Thoracic aorta (tissue), 2 donors: Measurements from ENCODE around the gene MYBL2. TPM values are rescaled to one million over a fixed set of nuclear protein-coding genes. Genes with fewer than 3 reads are reported as not detected.

Experiments used
- ATAC-seq: fragments of 150-250 bp; one replicate; pipeline ENCODE4 v1.8.0; 2017; ENCODE audit warnings: low read depth; ENCODE audit not compliant: insufficient number of reproducible peaks, low FRiP score
- DNase-seq: peaks from one replicate; pipeline ENCODE4 v3.0.0-alpha.2; 2020; ENCODE audit warnings: low spot score
- H3K27ac ChIP-seq, 2 donors: fragments of 200-600 bp; sonication (generic); 1 replicate in 1 of 2; 2 replicates in 1 of 2; pipeline ENCODE4 v1.5.1; 2016; ENCODE audit warnings: mild to moderate bottlenecking in 2 of 2, moderate library complexity in 2 of 2
- H3K27me3 ChIP-seq: fragments of 200-600 bp; sonication (generic); replicated peaks from 2 replicates; pipeline ENCODE4 v1.6.0; 2016; ENCODE audit warnings: mild to moderate bottlenecking; ENCODE audit not compliant: insufficient read depth
- H3K36me3 ChIP-seq: fragments of 200-600 bp; sonication (generic); one replicate; pipeline ENCODE4 v1.5.1; 2016
- H3K4me1 ChIP-seq, 2 donors: fragments of 200-600 bp; sonication (generic); 1 replicate in 1 of 2; 2 replicates in 1 of 2; pipeline versions ENCODE4 v1.5.1 to v1.6.0; 2016; ENCODE audit warnings: low read depth in 2 of 2, mild to moderate bottlenecking in 1 of 2; ENCODE audit not compliant: control insufficient read depth in 1 of 2
- H3K4me3 ChIP-seq: fragments of 200-600 bp; sonication (generic); 2 replicates; pipeline ENCODE4 v1.5.1; 2016; ENCODE audit warnings: mild to moderate bottlenecking
- H3K9me3 ChIP-seq: fragments of 200-600 bp; sonication (generic); 2 replicates; pipeline ENCODE4 v1.5.1; 2016
- CTCF ChIP-seq: fragments of 200-600 bp; sonication (generic); IDR thresholded peaks from one replicate; pipeline ENCODE4 v1.5.1; 2019; ENCODE audit warnings: antibody characterized with exemption
- total RNA-seq, 2 donors: library from RNA; depleted of rRNA; stranded (reverse); fragments of >200 nt; gene quantifications; one replicate each; pipeline versions ENCODE4 v1.1.0 to v1.2.3, GENCODE V29; 2016

The MYBL2 gene
- total RNA-seq, 2 donors from 2014 or later: 0.78 to 0.81 TPM

GRCh38 chr20:43744966-43745730 is 78.2 kb downstream of the MYBL2 start:
- TF ChIP-seq CTCF: no peak
- no peak overlapping the region for H3K4me3 ChIP-seq
- H3K27ac ChIP-seq: no peak overlapping the region
- no peaks in the 10 kb centered on the region for H3K27me3 ChIP-seq
- no peak for ATAC-seq
- DNase-seq: no peak
- no peaks in the 10 kb centered on the region for H3K36me3 ChIP-seq
- no peaks in the 10 kb centered on the region for H3K4me1 ChIP-seq
- no peaks in the 10 kb centered on the region for H3K9me3 ChIP-seq

GRCh38 chr20:43746344-43747137 is 79.6 kb downstream of the MYBL2 start:
- H3K9me3 ChIP-seq: no peaks in the 10 kb centered on the region
- H3K27me3 ChIP-seq: no peaks in the 10 kb centered on the region
- H3K27ac ChIP-seq: no peak overlapping the region
- H3K4me1 ChIP-seq: peaks cover 0 to 4% of the 10 kb centered on the region in 2 donors
- TF ChIP-seq CTCF: no peak
- no peak for ATAC-seq
- H3K4me3 ChIP-seq: no peak overlapping the region
- DNase-seq: no peak
- H3K36me3 ChIP-seq: no peaks in the 10 kb centered on the region

- ATAC-seq: no peak
Measured at GRCh38 chr20:43748274-43748673, 81.4 kb downstream of the MYBL2 start.

GRCh38 chr20:43749734-43750294 is 82.9 kb downstream of the MYBL2 start:
- peak; percentile 30 for DNase-seq
- Histone ChIP-seq H3K27me3 (no peaks in the 10 kb centered on the region), H3K36me3 (no peaks in the 10 kb centered on the region), H3K27ac (no peak overlapping the region), H3K4me1 (peaks cover 0 to 9% of the 10 kb centered on the region in 2 donors), H3K9me3 (no peaks in the 10 kb centered on the region), H3K4me3 (no peak overlapping the region)
- peak; percentile 99 for TF ChIP-seq CTCF
- ATAC-seq: peak; percentile 12

More at GRCh38 chr20:43748274-43748673, 81.4 kb downstream of the MYBL2 start:
- Histone ChIP-seq H3K27me3 (no peaks in the 10 kb centered on the region), H3K4me3 (no peak overlapping the region), H3K4me1 (peaks cover 0 to 9% of the 10 kb centered on the region in 2 donors), H3K27ac (no peak overlapping the region), H3K9me3 (no peaks in the 10 kb centered on the region), H3K36me3 (no peaks in the 10 kb centered on the region)
- no peak for DNase-seq
- no peak for TF ChIP-seq CTCF

GRCh38 chr20:43750774-43751166 is 83.9 kb downstream of the MYBL2 start:
- TF ChIP-seq CTCF: no peak
- Histone ChIP-seq H3K36me3 (no peaks in the 10 kb centered on the region), H3K4me3 (no peak overlapping the region), H3K27ac (no peak overlapping the region), H3K9me3 (no peaks in the 10 kb centered on the region), H3K4me1 (peaks cover 0 to 9% of the 10 kb centered on the region in 2 donors), H3K27me3 (no peaks in the 10 kb centered on the region)
- DNase-seq (no peak), ATAC-seq (no peak)
